ENCODE data around the gene PIP5KL1. TPM values are rescaled to one million over a fixed set of nuclear protein-coding genes. Genes with fewer than 3 reads are reported as not detected.

The PIP5KL1 gene
- total and polyA plus RNA-seq, 2 experiments from 2014 or later = 1.4 to 1.6 TPM

GRCh38 chr9:127886401-127886972 lies 44.1 kb downstream of the PIP5KL1 start:
- no peaks in the 10 kb centered on the region for H3K36me3 ChIP-seq (replicated peaks; ENCODE audit: insufficient read depth, low read depth)
- no peaks in the 10 kb centered on the region for H3K9me2 ChIP-seq (replicated peaks; ENCODE audit: insufficient read depth)
- WGBS (ENCODE audit: low lambda C conversion rate, missing lambda C conversion rate) = 96% methylated on average over 18 of the region's 18 CpGs
- H3K4me1 ChIP-seq (ENCODE audit: insufficient read depth) = no peaks in the 10 kb centered on the region
- H3K79me2 ChIP-seq = no peaks in the 10 kb centered on the region
- no peak for DNase-seq (ENCODE audit: low spot score)
- H3K4me3 ChIP-seq = no peak overlapping the region
- no peaks in the 10 kb centered on the region for H4K20me1 ChIP-seq (ENCODE audit: insufficient read depth, poor library complexity, severe bottlenecking)
- no peaks in the 10 kb centered on the region for H3K27me3 ChIP-seq
- no peak overlapping the region for H3K27ac ChIP-seq
- no peak overlapping the region for H2AFZ ChIP-seq
- no peaks in the 10 kb centered on the region for H3K9me3 ChIP-seq (ENCODE audit: low read depth)
- TF ChIP-seq CTCF (IDR thresholded peaks at IDR 0.05; ENCODE audit: poor library complexity) (no peak), EZH2phosphoT487 (IDR thresholded peaks at IDR 0.05; ENCODE audit: low read depth, severe bottlenecking, unreplicated experiment) (no peak), EZH2 (IDR thresholded peaks at IDR 0.05; ENCODE audit: borderline replicate concordance) (no peak)
- H3K4me2 ChIP-seq = no peak overlapping the region

DNA sequence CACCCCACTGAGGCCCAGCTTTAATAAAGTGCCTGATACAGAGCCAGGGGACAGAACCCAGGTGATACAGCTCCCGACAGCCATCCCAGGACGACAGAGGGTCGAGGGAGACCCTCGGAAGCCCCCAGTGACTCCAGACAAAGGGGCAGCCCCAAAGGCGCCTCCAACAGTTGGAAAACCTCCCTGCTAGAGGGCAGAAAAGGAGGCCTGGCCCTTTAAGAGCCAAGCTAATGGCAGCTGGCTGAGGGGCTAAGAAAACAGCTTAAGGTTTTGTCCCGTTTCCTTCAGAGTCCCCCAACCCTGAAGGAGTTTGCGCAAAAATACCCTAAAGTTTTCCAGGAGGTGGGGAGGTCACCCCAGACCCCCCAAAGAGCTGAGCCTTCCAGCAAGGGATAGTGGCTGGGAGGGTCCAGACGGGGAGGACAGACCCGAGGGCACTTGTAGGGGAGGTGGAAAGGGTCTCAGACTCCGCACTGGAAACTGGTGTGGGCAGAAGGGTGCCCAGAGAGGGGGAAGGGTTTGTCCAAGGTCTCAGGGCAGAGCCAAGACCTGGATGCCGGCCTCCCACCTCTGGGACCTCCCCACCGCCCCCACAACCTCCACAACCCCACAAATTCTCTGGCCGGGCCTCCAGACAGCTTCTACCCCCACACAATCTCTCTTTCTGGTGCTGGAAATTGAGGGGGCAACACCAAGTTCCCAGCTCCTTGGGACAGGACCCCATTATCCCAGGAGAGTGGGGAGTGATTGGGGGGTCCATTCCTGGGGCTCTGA lies 44.9 kb downstream of the PIP5KL1 start:
- H4K20me1 ChIP-seq (ENCODE audit: insufficient read depth, poor library complexity, severe bottlenecking) = no peaks in the 10 kb centered on the region
- no peaks in the 10 kb centered on the region for H3K36me3 ChIP-seq (replicated peaks; ENCODE audit: insufficient read depth, low read depth)
- H3K27me3 ChIP-seq = no peaks in the 10 kb centered on the region
- H3K9me2 ChIP-seq (replicated peaks; ENCODE audit: insufficient read depth) = no peaks in the 10 kb centered on the region
- no peak overlapping the region for H2AFZ ChIP-seq
- H3K27ac ChIP-seq = no peak overlapping the region
- no peak overlapping the region for H3K4me2 ChIP-seq
- no peaks in the 10 kb centered on the region for H3K4me1 ChIP-seq (ENCODE audit: insufficient read depth)
- no peak overlapping the region for H3K4me3 ChIP-seq
- WGBS (ENCODE audit: low lambda C conversion rate, missing lambda C conversion rate) = 83% methylated on average over 11 of the region's 13 CpGs
- no peaks in the 10 kb centered on the region for H3K9me3 ChIP-seq (ENCODE audit: low read depth)
- TF ChIP-seq CTCF (IDR thresholded peaks at IDR 0.05; ENCODE audit: poor library complexity) (no peak), EZH2 (IDR thresholded peaks at IDR 0.05; ENCODE audit: borderline replicate concordance) (no peak), EZH2phosphoT487 (IDR thresholded peaks at IDR 0.05; ENCODE audit: low read depth, severe bottlenecking, unreplicated experiment) (no peak)
- no peak for DNase-seq (ENCODE audit: low spot score)
- H3K79me2 ChIP-seq = no peaks in the 10 kb centered on the region

GRCh38 chr9:127884976-127885490 lies 45.5 kb downstream of the PIP5KL1 start:
- DNase-seq (ENCODE audit: low spot score) = no peak
- Histone ChIP-seq H3K36me3 (replicated peaks; ENCODE audit: insufficient read depth, low read depth) (no peaks in the 10 kb centered on the region), H3K27me3 (no peaks in the 10 kb centered on the region), H4K20me1 (ENCODE audit: insufficient read depth, poor library complexity, severe bottlenecking) (no peaks in the 10 kb centered on the region), H3K27ac (no peak overlapping the region), H3K9me3 (ENCODE audit: low read depth) (no peaks in the 10 kb centered on the region), H2AFZ (no peak overlapping the region), H3K79me2 (no peaks in the 10 kb centered on the region), H3K4me3 (no peak overlapping the region), H3K9me2 (replicated peaks; ENCODE audit: insufficient read depth) (no peaks in the 10 kb centered on the region), H3K4me1 (ENCODE audit: insufficient read depth) (no peaks in the 10 kb centered on the region), H3K4me2 (no peak overlapping the region)
- TF ChIP-seq CTCF (IDR thresholded peaks at IDR 0.05; ENCODE audit: poor library complexity) (no peak), EZH2 (IDR thresholded peaks at IDR 0.05; ENCODE audit: borderline replicate concordance) (no peak), EZH2phosphoT487 (IDR thresholded peaks at IDR 0.05; ENCODE audit: low read depth, severe bottlenecking, unreplicated experiment) (no peak)
- 94% methylated on average over 15 of the region's 15 CpGs for WGBS (ENCODE audit: low lambda C conversion rate, missing lambda C conversion rate)
